Stimulated activated CD4-positive, alpha-beta T cell treated with anti-CD3 and anti-CD28 coated beads, TNF-alpha, amount 100 ng/mL, for 48 hours (primary cell): ENCODE results near the gene BCAT1.
"Not testable (repeated sequence)": the region's sequence is repeated elsewhere in the genome, so short reads cannot be mapped to it uniquely, and the experiment has no call there.

ENCODE experiments used
- DNase-seq, 3 donors: peaks; one replicate each; pipeline ENCODE4 v3.0.0-alpha.2; 2020; ENCODE audit warnings: low read depth in 3 of 3

The BCAT1 gene

GRCh38 chr12:24928533-24929306 lies 20.2 kb downstream of the BCAT1 start:
- DNase-seq, result not testable (repeated sequence)

GRCh38 chr12:24928131-24928530 lies 20.8 kb downstream of the BCAT1 start:
- no peak for DNase-seq

GRCh38 chr12:24926080-24926479 lies 22.8 kb downstream of the BCAT1 start:
- not testable (repeated sequence) for DNase-seq

- DNase-seq, result no peak
Measured at GRCh38 chr12:24922090-24922489, 26.8 kb downstream of the BCAT1 start.

- no peak for DNase-seq
Measured at GRCh38 chr12:24921251-24922038, 27.5 kb downstream of the BCAT1 start.

GRCh38 chr12:24920141-24920540 lies 28.8 kb downstream of the BCAT1 start:
- DNase-seq, result no peak

- peak in 1 of 3 donors; percentile 31 for DNase-seq
Measured at GRCh38 chr12:24919346-24920001, 29.4 kb downstream of the BCAT1 start.

- no peak for DNase-seq
Measured at GRCh38 chr12:24918596-24918995, 30.3 kb downstream of the BCAT1 start.

GRCh38 chr12:24915501-24915900 lies 33.4 kb downstream of the BCAT1 start:
- DNase-seq, result no peak

GRCh38 chr12:24913953-24914352 lies 34.9 kb downstream of the BCAT1 start:
- no peak for DNase-seq

GRCh38 chr12:24913130-24913529 lies 35.8 kb downstream of the BCAT1 start:
- DNase-seq, result no peak

- no peak for DNase-seq
Measured at GRCh38 chr12:24911271-24911791, 37.6 kb downstream of the BCAT1 start.

GRCh38 chr12:24910192-24910591 lies 38.7 kb downstream of the BCAT1 start:
- not testable (repeated sequence) for DNase-seq

- DNase-seq, result no peak
Measured at GRCh38 chr12:24909667-24910066, 39.2 kb downstream of the BCAT1 start.

- no peak for DNase-seq
Measured at GRCh38 chr12:24907464-24907863, 41.4 kb downstream of the BCAT1 start.

- DNase-seq, result no peak
Measured at GRCh38 chr12:24906141-24906540, 42.8 kb downstream of the BCAT1 start.

GRCh38 chr12:24905431-24905830 lies 43.5 kb downstream of the BCAT1 start:
- DNase-seq, result no peak

- no peak for DNase-seq
Measured at GRCh38 chr12:24904871-24905270, 44.0 kb downstream of the BCAT1 start.

GRCh38 chr12:24903329-24904088 lies 45.4 kb downstream of the BCAT1 start:
- no peak for DNase-seq

GRCh38 chr12:24902511-24903328 lies 46.2 kb downstream of the BCAT1 start:
- DNase-seq, result no peak
